Progenitor cell of endocrine pancreas (in vitro differentiated cells): ENCODE measurements around the gene MRFAP1. TPM values are rescaled to one million over a fixed set of nuclear protein-coding genes. Genes with fewer than 3 reads are reported as not detected.

Experiments used
- DNase-seq: peaks from one replicate; pipeline ENCODE4 v3.0.0; 2021; ENCODE audit warnings: low spot score; ENCODE audit not compliant: unreplicated experiment
- H3K27ac Mint-ChIP-seq: 2 replicates; pipeline ENCODE4 v1.8.0; 2021; ENCODE audit warnings: mild to moderate bottlenecking, moderate library complexity, mixed read lengths
- H3K27me3 Mint-ChIP-seq: 2 replicates; pipeline ENCODE4 v1.8.0; 2021; ENCODE audit warnings: mixed read lengths
- H3K36me3 Mint-ChIP-seq: 2 replicates; pipeline ENCODE4 v1.8.0; 2022; ENCODE audit warnings: mixed read lengths; ENCODE audit not compliant: insufficient read depth
- H3K4me1 Mint-ChIP-seq: 2 replicates; pipeline ENCODE4 v1.8.0; 2021; ENCODE audit warnings: low read depth, mixed read lengths
- H3K4me3 Mint-ChIP-seq: 2 replicates; pipeline ENCODE4 v1.8.0; 2021; ENCODE audit warnings: low read depth, mild to moderate bottlenecking, moderate library complexity, mixed read lengths
- H3K9me3 Mint-ChIP-seq: 2 replicates; pipeline ENCODE4 v1.8.0; 2021; ENCODE audit warnings: low read depth, mixed read lengths
- total RNA-seq: library from RNA; stranded (reverse); gene quantifications from 2 replicates; pipeline ENCODE4 v1.2.1, GENCODE V29; 2021
- TF ChIP-seq, protein P1 (sequence below): fragments of 200-600 bp; sonication (generic); IDR thresholded peaks from one replicate; pipeline ENCODE4 v1.5.0; 2021; ENCODE audit warnings: antibody characterized with exemption, mild to moderate bottlenecking; ENCODE audit not compliant: unreplicated experiment

MRFAP1 gene
- total RNA-seq, 1 donor from 2014 or later, result 223 TPM

GRCh38 chr4:6606465-6607235 lies 33.8 kb upstream of the MRFAP1 start:
- Mint-ChIP-seq H3K4me1 (no peaks in the 10 kb centered on the region), H3K27me3 (no peaks in the 10 kb centered on the region), H3K9me3 (peaks cover 8% of the 10 kb centered on the region), H3K27ac (no peak overlapping the region), H3K36me3 (peaks cover 44% of the 10 kb centered on the region), H3K4me3 (no peak overlapping the region)
- TF ChIP-seq, protein P1, sequence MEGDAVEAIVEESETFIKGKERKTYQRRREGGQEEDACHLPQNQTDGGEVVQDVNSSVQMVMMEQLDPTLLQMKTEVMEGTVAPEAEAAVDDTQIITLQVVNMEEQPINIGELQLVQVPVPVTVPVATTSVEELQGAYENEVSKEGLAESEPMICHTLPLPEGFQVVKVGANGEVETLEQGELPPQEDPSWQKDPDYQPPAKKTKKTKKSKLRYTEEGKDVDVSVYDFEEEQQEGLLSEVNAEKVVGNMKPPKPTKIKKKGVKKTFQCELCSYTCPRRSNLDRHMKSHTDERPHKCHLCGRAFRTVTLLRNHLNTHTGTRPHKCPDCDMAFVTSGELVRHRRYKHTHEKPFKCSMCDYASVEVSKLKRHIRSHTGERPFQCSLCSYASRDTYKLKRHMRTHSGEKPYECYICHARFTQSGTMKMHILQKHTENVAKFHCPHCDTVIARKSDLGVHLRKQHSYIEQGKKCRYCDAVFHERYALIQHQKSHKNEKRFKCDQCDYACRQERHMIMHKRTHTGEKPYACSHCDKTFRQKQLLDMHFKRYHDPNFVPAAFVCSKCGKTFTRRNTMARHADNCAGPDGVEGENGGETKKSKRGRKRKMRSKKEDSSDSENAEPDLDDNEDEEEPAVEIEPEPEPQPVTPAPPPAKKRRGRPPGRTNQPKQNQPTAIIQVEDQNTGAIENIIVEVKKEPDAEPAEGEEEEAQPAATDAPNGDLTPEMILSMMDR, result no peak
- DNase-seq, result no peak

DNA sequence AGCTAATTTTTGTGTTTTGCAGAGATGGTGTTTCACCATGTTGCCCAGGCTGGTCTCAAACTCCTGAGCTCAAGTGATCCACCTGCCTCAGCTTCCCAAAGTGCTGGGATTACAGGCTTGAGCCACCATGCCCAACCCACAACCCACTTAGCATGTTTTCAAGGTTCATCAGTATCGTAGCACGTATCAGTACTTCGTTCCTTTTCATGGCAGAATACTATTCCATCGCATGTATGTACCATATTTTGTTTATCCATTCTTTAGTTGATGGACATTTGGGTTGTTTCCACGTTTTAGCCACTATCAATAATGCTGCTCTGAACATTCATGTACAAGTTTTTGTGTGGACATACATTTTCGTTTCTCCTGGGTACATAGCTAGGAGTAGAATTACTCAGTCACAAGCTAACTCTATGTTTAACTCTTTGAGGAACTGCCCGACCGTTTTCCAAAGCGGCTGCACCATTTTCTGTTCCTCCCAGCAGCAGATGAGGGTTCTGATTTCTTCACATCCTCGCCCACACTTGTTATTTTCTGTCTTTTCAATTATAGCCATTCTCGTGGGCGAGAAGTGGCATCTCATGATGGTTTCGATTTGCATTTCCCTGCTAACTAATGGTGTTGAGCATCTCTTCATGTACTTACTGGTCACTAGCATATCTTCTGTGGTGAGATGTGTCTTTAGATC lies 33.0 kb upstream of the MRFAP1 start:
- Mint-ChIP-seq H3K4me3 (no peak overlapping the region), H3K27me3 (no peaks in the 10 kb centered on the region), H3K9me3 (peaks cover 8% of the 10 kb centered on the region), H3K27ac (no peak overlapping the region), H3K36me3 (peaks cover 41% of the 10 kb centered on the region), H3K4me1 (no peaks in the 10 kb centered on the region)
- DNase-seq, result no peak
- TF ChIP-seq, protein P1, result no peak

GRCh38 chr4:6608758-6609414 lies 31.6 kb upstream of the MRFAP1 start:
- TF ChIP-seq, protein P1, result no peak
- DNase-seq, result no peak
- Mint-ChIP-seq H3K4me3 (no peak overlapping the region), H3K27ac (no peak overlapping the region), H3K27me3 (no peaks in the 10 kb centered on the region), H3K36me3 (peaks cover 37% of the 10 kb centered on the region), H3K9me3 (peaks cover 8% of the 10 kb centered on the region), H3K4me1 (no peaks in the 10 kb centered on the region)

- Mint-ChIP-seq H3K9me3 (peaks cover 6% of the 10 kb centered on the region), H3K36me3 (peaks cover 32% of the 10 kb centered on the region), H3K4me3 (no peak overlapping the region), H3K27me3 (no peaks in the 10 kb centered on the region), H3K27ac (no peak overlapping the region), H3K4me1 (no peaks in the 10 kb centered on the region)
- TF ChIP-seq, protein P1, result no peak
- no peak for DNase-seq
Measured at GRCh38 chr4:6609415-6610079, 30.9 kb upstream of the MRFAP1 start.

GRCh38 chr4:6610856-6611430 lies 29.5 kb upstream of the MRFAP1 start:
- Mint-ChIP-seq H3K27me3 (no peaks in the 10 kb centered on the region), H3K9me3 (no peaks in the 10 kb centered on the region), H3K4me3 (no peak overlapping the region), H3K36me3 (peaks cover 22% of the 10 kb centered on the region), H3K4me1 (no peaks in the 10 kb centered on the region), H3K27ac (no peak overlapping the region)
- TF ChIP-seq, protein P1, result no peak
- DNase-seq, result no peak
